ENCODE results near the gene PLEK. TPM values are rescaled to one million over a fixed set of nuclear protein-coding genes. Genes with fewer than 3 reads are reported as not detected.

PLEK gene
- total and polyA plus RNA-seq, 9 of the 15 experiments (the other 6 are each of a cell fraction or from before 2014, with no cell fraction given): 0.14 to 1.2 (median 0.36) TPM

DNA sequence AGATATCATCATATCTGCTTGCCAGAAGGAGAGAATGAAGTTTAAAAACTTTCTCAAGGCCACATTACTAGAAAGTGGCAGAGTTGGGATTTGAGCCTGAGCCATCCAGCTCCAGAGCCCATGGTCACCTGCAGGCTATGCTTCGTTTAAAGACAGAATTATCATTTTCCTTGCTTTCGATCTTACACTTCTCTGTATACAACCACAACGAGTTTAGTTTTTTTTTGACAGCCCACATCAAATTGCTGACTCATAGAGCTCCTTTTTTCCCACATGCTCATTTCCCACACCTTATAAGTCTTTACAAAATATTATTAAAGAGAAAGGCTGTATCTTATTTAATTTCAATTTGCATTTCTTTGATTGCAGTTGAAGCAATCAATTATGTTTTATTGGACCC lies 6.5 kb downstream of the PLEK start (continued):
- TF ChIP-seq, protein P1, sequence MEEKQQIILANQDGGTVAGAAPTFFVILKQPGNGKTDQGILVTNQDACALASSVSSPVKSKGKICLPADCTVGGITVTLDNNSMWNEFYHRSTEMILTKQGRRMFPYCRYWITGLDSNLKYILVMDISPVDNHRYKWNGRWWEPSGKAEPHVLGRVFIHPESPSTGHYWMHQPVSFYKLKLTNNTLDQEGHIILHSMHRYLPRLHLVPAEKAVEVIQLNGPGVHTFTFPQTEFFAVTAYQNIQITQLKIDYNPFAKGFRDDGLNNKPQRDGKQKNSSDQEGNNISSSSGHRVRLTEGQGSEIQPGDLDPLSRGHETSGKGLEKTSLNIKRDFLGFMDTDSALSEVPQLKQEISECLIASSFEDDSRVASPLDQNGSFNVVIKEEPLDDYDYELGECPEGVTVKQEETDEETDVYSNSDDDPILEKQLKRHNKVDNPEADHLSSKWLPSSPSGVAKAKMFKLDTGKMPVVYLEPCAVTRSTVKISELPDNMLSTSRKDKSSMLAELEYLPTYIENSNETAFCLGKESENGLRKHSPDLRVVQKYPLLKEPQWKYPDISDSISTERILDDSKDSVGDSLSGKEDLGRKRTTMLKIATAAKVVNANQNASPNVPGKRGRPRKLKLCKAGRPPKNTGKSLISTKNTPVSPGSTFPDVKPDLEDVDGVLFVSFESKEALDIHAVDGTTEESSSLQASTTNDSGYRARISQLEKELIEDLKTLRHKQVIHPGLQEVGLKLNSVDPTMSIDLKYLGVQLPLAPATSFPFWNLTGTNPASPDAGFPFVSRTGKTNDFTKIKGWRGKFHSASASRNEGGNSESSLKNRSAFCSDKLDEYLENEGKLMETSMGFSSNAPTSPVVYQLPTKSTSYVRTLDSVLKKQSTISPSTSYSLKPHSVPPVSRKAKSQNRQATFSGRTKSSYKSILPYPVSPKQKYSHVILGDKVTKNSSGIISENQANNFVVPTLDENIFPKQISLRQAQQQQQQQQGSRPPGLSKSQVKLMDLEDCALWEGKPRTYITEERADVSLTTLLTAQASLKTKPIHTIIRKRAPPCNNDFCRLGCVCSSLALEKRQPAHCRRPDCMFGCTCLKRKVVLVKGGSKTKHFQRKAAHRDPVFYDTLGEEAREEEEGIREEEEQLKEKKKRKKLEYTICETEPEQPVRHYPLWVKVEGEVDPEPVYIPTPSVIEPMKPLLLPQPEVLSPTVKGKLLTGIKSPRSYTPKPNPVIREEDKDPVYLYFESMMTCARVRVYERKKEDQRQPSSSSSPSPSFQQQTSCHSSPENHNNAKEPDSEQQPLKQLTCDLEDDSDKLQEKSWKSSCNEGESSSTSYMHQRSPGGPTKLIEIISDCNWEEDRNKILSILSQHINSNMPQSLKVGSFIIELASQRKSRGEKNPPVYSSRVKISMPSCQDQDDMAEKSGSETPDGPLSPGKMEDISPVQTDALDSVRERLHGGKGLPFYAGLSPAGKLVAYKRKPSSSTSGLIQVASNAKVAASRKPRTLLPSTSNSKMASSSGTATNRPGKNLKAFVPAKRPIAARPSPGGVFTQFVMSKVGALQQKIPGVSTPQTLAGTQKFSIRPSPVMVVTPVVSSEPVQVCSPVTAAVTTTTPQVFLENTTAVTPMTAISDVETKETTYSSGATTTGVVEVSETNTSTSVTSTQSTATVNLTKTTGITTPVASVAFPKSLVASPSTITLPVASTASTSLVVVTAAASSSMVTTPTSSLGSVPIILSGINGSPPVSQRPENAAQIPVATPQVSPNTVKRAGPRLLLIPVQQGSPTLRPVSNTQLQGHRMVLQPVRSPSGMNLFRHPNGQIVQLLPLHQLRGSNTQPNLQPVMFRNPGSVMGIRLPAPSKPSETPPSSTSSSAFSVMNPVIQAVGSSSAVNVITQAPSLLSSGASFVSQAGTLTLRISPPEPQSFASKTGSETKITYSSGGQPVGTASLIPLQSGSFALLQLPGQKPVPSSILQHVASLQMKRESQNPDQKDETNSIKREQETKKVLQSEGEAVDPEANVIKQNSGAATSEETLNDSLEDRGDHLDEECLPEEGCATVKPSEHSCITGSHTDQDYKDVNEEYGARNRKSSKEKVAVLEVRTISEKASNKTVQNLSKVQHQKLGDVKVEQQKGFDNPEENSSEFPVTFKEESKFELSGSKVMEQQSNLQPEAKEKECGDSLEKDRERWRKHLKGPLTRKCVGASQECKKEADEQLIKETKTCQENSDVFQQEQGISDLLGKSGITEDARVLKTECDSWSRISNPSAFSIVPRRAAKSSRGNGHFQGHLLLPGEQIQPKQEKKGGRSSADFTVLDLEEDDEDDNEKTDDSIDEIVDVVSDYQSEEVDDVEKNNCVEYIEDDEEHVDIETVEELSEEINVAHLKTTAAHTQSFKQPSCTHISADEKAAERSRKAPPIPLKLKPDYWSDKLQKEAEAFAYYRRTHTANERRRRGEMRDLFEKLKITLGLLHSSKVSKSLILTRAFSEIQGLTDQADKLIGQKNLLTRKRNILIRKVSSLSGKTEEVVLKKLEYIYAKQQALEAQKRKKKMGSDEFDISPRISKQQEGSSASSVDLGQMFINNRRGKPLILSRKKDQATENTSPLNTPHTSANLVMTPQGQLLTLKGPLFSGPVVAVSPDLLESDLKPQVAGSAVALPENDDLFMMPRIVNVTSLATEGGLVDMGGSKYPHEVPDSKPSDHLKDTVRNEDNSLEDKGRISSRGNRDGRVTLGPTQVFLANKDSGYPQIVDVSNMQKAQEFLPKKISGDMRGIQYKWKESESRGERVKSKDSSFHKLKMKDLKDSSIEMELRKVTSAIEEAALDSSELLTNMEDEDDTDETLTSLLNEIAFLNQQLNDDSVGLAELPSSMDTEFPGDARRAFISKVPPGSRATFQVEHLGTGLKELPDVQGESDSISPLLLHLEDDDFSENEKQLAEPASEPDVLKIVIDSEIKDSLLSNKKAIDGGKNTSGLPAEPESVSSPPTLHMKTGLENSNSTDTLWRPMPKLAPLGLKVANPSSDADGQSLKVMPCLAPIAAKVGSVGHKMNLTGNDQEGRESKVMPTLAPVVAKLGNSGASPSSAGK (IDR thresholded peaks at IDR 0.05): peak; percentile 26; the same call in 1 of the 2 replicates
- TF ChIP-seq, protein P2, sequence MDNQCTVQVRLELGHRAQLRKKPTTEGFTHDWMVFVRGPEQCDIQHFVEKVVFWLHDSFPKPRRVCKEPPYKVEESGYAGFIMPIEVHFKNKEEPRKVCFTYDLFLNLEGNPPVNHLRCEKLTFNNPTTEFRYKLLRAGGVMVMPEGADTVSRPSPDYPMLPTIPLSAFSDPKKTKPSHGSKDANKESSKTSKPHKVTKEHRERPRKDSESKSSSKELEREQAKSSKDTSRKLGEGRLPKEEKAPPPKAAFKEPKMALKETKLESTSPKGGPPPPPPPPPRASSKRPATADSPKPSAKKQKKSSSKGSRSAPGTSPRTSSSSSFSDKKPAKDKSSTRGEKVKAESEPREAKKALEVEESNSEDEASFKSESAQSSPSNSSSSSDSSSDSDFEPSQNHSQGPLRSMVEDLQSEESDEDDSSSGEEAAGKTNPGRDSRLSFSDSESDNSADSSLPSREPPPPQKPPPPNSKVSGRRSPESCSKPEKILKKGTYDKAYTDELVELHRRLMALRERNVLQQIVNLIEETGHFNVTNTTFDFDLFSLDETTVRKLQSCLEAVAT (IDR thresholded peaks at IDR 0.05): no peak
- TF ChIP-seq MED1 (CRISPR knock-in tag; IDR thresholded peaks at IDR 0.05; ENCODE audit: borderline replicate concordance): no peak
- TF ChIP-seq ZNF175 (CRISPR knock-in tag; IDR thresholded peaks at IDR 0.05; ENCODE audit: low read depth): no peak
- TF ChIP-seq ZSCAN29 (IDR thresholded peaks at IDR 0.05): no peak
- TF ChIP-seq MEIS2 (IDR thresholded peaks at IDR 0.05; ENCODE audit: partially characterized antibody): peak; percentile 37
- TF ChIP-seq, protein P3, sequence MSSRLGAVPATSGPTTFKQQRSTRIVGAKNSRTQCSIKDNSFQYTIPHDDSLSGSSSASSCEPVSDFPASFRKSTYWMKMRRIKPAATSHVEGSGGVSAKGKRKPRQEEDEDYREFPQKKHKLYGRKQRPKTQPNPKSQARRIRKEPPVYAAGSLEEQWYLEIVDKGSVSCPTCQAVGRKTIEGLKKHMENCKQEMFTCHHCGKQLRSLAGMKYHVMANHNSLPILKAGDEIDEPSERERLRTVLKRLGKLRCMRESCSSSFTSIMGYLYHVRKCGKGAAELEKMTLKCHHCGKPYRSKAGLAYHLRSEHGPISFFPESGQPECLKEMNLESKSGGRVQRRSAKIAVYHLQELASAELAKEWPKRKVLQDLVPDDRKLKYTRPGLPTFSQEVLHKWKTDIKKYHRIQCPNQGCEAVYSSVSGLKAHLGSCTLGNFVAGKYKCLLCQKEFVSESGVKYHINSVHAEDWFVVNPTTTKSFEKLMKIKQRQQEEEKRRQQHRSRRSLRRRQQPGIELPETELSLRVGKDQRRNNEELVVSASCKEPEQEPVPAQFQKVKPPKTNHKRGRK (tag; IDR thresholded peaks at IDR 0.05): no peak
- no peak for TF ChIP-seq PCBP1 (IDR thresholded peaks at IDR 0.05; ENCODE audit: low read depth, low read length, poor library complexity, severe bottlenecking)
- no peak for TF ChIP-seq ZNF24 (IDR thresholded peaks at IDR 0.05)
- TF ChIP-seq ZNF668 (CRISPR knock-in tag; IDR thresholded peaks at IDR 0.05): no peak
- TF ChIP-seq ZNF146 (CRISPR knock-in tag; IDR thresholded peaks at IDR 0.05; ENCODE audit: unreplicated experiment): no peak
